ENCODE measurements around the gene LCNL1.
A peak's percentile ranks its signal among the peaks of the same experiment; 100 is the strongest.

- TF ChIP-seq MYC (IDR thresholded peaks at IDR 0.05; ENCODE audit: insufficient read depth, insufficient read length, insufficient replicate concordance, low read length, severe bottlenecking) (no peak), CTCF (IDR thresholded peaks at IDR 0.05 in 2 of 3, conservative IDR thresholded peaks at IDR 0.05 in 1 of 3; ENCODE audit: control insufficient read depth in 2 of 3, extremely low read depth in 1 of 3, insufficient read depth in 1 of 3, low read depth in 3 of 3, low read length in 3 of 3) (peak; percentile 34 to 72 (median 59); a peak in 5 of 6 replicates), RAD21 (IDR thresholded peaks at IDR 0.05; ENCODE audit: insufficient read depth, low read depth, low read length) (0 out of 2 replicates have a peak, but pooled peaks have one; percentile 17)
These were observed 45.7 kb downstream of the LCNL1 start for GRCh38 chr9:137028263-137029057.
